Measurements from ENCODE around the gene P2RY1. TPM values are rescaled to one million over a fixed set of nuclear protein-coding genes. Genes with fewer than 3 reads are reported as not detected.

The P2RY1 gene, protein sequence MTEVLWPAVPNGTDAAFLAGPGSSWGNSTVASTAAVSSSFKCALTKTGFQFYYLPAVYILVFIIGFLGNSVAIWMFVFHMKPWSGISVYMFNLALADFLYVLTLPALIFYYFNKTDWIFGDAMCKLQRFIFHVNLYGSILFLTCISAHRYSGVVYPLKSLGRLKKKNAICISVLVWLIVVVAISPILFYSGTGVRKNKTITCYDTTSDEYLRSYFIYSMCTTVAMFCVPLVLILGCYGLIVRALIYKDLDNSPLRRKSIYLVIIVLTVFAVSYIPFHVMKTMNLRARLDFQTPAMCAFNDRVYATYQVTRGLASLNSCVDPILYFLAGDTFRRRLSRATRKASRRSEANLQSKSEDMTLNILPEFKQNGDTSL
- 10 to 100 TPM; 12.5 to 20.2 TPM for total RNA-seq
- 1 to 10 TPM; 3.3 to 8.3 TPM for polyA plus RNA-seq
- long read RNA-seq, donor 1, full-length matches to known transcripts = 24 of 24 reads
- long read RNA-seq, donor 1, partial matches to known transcripts = 0 of 24 reads
- long read RNA-seq, donor 1, other reads (novel, unspliced or antisense) = 0 of 24 reads
- long read RNA-seq, donor 2, full-length matches to known transcripts = 17 of 17 reads
- long read RNA-seq, donor 2, partial matches to known transcripts = 0 of 17 reads
- long read RNA-seq, donor 2, other reads (novel, unspliced or antisense) = 0 of 17 reads
- long read RNA-seq, donor 3, full-length matches to known transcripts = 14 of 14 reads
- long read RNA-seq, donor 3, partial matches to known transcripts = 0 of 14 reads
- long read RNA-seq, donor 3, other reads (novel, unspliced or antisense) = 0 of 14 reads
- long read RNA-seq, donor 4, full-length matches to known transcripts = 19 of 19 reads
- long read RNA-seq, donor 4, partial matches to known transcripts = 0 of 19 reads
- long read RNA-seq, donor 4, other reads (novel, unspliced or antisense) = 0 of 19 reads
- long read RNA-seq, donor 5, full-length matches to known transcripts = 40 of 40 reads
- long read RNA-seq, donor 5, partial matches to known transcripts = 0 of 40 reads
- long read RNA-seq, donor 5, other reads (novel, unspliced or antisense) = 0 of 40 reads

DNA sequence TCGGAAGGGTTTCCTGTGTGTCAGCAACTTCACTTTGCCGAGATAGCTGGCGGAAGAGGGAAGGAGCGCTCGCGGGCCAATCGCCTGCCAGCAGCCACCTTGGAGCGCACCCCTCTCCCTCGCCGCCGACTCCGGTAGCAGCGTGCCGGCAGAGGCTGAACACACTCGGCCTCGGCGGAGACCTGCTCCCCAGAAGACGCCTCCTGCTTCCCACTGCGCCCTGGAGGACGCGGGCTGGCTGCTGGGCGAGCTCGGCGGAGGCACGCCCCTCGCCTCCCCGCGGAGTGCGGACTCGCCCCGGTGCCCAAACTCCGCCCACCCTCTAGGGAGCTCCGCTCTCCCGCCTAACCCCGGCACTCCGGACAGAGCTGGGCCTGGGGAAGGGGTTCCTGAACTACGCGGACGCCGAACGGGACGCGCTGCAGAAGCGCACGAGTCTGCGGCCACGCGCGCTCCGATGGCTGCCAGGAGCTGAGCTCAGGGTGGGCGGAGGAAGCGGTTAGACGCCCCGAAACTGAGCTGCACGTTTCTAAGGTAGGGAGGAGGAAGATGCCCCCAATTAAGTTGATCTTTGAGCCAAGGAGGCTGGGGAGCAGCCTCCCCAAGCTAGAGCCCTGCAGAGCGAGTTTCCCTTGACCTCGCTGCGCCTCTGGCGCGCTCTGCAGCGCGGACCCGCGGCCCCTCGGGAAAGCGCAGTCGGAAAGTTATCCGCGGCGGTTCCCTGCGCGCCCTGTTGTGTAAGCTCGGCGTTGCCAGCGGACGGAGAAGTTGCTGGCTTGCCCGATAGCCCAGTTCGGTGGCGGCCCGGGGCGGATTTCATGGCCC, at the start of gene P2RY1:
P2RY1 (plus strand) TSS at position 356 of the 825 bp plus-strand sequence. CDS start 652 bp downstream, outside the sequence.
- 0 to 1% methylated on average over 69 to 81 of the region's 81 CpGs for WGBS, 2 donors
- H3K36me3 ChIP-seq (ENCODE audit: control insufficient read depth in 4 of 4, insufficient read depth in 4 of 4, low read length in 4 of 4) = no peaks in the 10 kb centered on the region
- no peaks in the 10 kb centered on the region for H3K27me3 ChIP-seq (ENCODE audit: control insufficient read depth in 3 of 3, insufficient read depth in 3 of 3, low read length in 2 of 3)
- ATAC-seq (ENCODE audit: insufficient read depth, low FRiP score) (peak; percentile 83), DNase-seq (peak; percentile 87 to 92 (median 90))
- H3K9ac ChIP-seq (ENCODE audit: insufficient read depth in 1 of 2, low read length in 2 of 2) = peak within 1 kb of the TSS; percentile 50 to 80
- peak within 1 kb of the TSS; percentile 71 for H3K4me3 ChIP-seq
- no peaks in the 10 kb centered on the region for H3K9me3 ChIP-seq (ENCODE audit: control insufficient read depth in 4 of 4, insufficient read depth in 3 of 4, low read length in 3 of 4)
- H3K4me1 ChIP-seq (ENCODE audit: control insufficient read depth in 5 of 5, insufficient read depth in 5 of 5, low read length in 5 of 5) = peaks cover 4 to 30% (median 7%) of the 10 kb centered on the region in 5 donors
- peak within 1 kb of the TSS in 1 of 2 donors; percentile 92 for H3K27ac ChIP-seq (ENCODE audit: low read depth in 1 of 2, low read length in 1 of 2)
- TF ChIP-seq, protein P1, sequence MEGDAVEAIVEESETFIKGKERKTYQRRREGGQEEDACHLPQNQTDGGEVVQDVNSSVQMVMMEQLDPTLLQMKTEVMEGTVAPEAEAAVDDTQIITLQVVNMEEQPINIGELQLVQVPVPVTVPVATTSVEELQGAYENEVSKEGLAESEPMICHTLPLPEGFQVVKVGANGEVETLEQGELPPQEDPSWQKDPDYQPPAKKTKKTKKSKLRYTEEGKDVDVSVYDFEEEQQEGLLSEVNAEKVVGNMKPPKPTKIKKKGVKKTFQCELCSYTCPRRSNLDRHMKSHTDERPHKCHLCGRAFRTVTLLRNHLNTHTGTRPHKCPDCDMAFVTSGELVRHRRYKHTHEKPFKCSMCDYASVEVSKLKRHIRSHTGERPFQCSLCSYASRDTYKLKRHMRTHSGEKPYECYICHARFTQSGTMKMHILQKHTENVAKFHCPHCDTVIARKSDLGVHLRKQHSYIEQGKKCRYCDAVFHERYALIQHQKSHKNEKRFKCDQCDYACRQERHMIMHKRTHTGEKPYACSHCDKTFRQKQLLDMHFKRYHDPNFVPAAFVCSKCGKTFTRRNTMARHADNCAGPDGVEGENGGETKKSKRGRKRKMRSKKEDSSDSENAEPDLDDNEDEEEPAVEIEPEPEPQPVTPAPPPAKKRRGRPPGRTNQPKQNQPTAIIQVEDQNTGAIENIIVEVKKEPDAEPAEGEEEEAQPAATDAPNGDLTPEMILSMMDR (IDR thresholded peaks at IDR 0.05; ENCODE audit: control extremely low read depth, extremely low read depth) = no peak

DNA sequence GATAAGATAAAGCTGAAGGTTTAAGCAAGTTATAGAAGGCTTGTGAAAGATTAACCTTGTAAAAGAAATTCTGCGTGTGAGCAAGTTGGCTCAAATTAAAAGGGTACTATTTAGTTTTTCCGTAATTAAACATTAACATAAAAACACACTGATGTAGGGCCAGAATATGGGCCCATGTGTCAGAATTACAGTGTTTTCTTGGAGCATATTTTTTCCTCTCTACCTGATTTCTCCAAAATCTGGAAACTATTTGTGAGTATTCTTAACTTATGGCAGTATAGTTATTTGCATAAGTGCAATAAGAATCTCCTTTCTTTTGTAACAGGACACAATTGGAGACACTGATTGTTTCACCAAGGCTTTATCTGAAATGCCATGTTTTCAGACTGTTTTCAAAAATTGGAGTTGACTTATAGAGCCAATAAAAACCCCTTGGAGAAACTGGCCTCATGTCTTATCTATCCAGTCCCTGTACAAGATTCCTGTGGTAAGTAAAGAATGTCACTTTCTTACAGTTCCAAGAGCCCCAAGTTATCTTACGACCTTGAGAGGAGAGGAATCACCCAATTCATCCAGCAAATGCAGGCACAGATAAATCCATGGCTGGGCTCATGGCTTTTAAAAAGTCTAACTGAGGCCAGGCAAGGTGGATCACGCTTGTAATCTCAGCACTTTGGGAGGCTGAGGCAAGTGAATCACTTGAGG, 47.8 kb upstream of the P2RY1 start:
- Histone ChIP-seq H3K9me3 (ENCODE audit: control insufficient read depth in 4 of 4, insufficient read depth in 3 of 4, low read length in 3 of 4) (peaks cover 0 to 3% (median 0%) of the 10 kb centered on the region in 4 donors), H3K27ac (ENCODE audit: low read depth in 1 of 2, low read length in 1 of 2) (no peak overlapping the region), H3K36me3 (ENCODE audit: control insufficient read depth in 4 of 4, insufficient read depth in 4 of 4, low read length in 4 of 4) (no peaks in the 10 kb centered on the region), H3K27me3 (ENCODE audit: control insufficient read depth in 3 of 3, insufficient read depth in 3 of 3, low read length in 2 of 3) (no peaks in the 10 kb centered on the region), H3K4me1 (ENCODE audit: control insufficient read depth in 5 of 5, insufficient read depth in 5 of 5, low read length in 5 of 5) (peaks cover 0 to 4% (median 0%) of the 10 kb centered on the region in 5 donors), H3K9ac (ENCODE audit: insufficient read depth in 1 of 2, low read length in 2 of 2) (no peak overlapping the region), H3K4me3 (no peak overlapping the region)
- WGBS, 2 donors = 68 to 80% methylated on average over 4 of the region's 4 CpGs
- no peak for ATAC-seq (ENCODE audit: insufficient read depth, low FRiP score)
- DNase-seq = no peak
- TF ChIP-seq, protein P1 (IDR thresholded peaks at IDR 0.05; ENCODE audit: control extremely low read depth, extremely low read depth) = no peak
